Dermis blood vessel endothelial cell (primary cell): ENCODE results near the gene CISD2. TPM values are rescaled to one million over a fixed set of nuclear protein-coding genes. Genes with fewer than 3 reads are reported as not detected.
"Not testable (repeated sequence)": the region's sequence is repeated elsewhere in the genome, so short reads cannot be mapped to it uniquely, and the experiment has no call there.

Source experiments
- DNase-seq: peaks from one replicate; pipeline ENCODE4 v3.0.0; 2010
- total RNA-seq: library from RNA; depleted of rRNA; stranded (reverse); fragments of >200 nt; gene quantifications from 2 replicates; pipeline ENCODE4 v1.2.3, GENCODE V29; 2014

CISD2 gene
- 22.2 and 23.0 TPM in 2 replicates for total RNA-seq

- DNase-seq: peak; percentile 94
These were observed at the start of gene CISD2 for GRCh38 chr4:102868781-102869568. CISD2 (plus strand) TSS chr4:102868992; CDS start chr4:102869085, 93 bp downstream.

DNA sequence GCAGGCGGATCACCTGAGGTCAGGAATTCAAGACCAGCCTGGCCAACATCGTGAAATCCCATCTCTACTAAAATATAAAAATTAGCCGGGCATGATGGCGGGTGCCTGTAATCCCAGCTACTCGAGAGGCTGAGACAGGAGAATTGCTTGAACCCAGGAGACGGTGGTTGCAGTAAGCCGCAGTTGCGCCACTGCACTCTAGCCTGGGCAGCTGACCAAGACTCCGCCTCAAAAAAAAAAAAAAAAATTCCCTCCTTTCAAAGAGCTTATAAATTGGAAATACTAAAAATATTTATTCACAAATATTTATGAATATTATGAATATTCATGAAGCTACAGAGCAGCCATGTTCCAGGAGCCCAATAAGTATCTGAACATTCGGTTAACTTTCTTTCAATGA lies 49.7 kb upstream of the CISD2 start:
- DNase-seq: not testable (repeated sequence)

- peak; percentile 59 for DNase-seq
These were observed 49.0 kb upstream of the CISD2 start for GRCh38 chr4:102819588-102820365.

DNA sequence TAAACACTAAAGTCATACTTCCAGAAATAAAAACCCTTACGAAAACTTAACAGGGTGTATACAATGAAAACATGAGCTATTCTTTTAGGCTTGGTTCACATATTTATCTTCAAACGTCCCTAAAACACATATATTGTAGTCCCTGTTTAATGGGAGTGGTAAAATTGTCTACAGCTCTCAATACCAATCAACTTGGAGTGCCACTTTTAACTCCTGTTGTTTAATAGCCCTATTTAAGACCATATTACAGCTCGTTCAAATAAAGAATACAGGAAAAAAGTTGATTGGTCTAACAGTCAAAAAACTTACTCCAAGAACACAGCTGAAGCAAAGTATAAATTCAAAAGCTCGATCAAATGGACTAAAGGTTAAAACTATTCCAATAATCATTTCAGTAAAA lies 45.3 kb upstream of the CISD2 start:
- DNase-seq: no peak

DNA sequence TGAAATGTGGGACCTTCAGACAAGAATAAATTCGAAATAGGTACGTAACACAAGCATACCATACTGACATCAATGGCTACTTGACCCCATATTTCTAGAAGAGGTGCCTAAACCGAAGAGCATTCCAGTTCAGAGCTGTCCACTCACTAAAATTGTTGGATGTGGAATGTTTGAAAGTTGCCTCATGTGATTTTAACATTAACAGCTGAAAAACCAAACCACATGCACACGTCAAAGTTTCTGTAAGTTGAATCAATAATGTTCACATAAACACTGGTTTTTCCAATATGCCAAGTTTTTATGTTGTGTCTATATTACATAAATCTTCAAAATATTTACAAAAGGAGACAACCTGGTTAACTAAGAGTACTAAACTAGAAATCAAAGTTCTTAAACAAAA lies 44.9 kb upstream of the CISD2 start:
- DNase-seq: no peak

DNA sequence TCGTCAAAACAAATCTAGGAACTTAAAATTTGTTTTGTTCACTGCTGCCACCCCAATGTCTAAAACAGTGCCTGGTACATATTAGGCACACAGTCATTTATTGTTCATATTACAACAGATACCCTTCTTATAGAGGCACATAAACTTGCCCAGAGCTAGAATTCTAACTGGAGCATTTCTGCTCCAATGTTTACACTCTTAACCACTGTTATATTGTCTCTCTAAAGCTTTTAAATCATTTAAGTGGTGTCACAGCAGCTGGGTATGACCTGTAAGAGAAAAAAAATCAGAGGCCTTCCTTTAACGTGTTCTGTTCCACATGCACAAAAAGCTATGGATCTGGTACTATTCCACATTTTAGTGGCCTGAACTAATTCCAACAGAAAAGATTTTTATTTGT lies 44.4 kb upstream of the CISD2 start:
- no peak for DNase-seq

GRCh38 chr4:102825261-102826091 lies 43.3 kb upstream of the CISD2 start:
- peak; percentile 72 for DNase-seq

DNA sequence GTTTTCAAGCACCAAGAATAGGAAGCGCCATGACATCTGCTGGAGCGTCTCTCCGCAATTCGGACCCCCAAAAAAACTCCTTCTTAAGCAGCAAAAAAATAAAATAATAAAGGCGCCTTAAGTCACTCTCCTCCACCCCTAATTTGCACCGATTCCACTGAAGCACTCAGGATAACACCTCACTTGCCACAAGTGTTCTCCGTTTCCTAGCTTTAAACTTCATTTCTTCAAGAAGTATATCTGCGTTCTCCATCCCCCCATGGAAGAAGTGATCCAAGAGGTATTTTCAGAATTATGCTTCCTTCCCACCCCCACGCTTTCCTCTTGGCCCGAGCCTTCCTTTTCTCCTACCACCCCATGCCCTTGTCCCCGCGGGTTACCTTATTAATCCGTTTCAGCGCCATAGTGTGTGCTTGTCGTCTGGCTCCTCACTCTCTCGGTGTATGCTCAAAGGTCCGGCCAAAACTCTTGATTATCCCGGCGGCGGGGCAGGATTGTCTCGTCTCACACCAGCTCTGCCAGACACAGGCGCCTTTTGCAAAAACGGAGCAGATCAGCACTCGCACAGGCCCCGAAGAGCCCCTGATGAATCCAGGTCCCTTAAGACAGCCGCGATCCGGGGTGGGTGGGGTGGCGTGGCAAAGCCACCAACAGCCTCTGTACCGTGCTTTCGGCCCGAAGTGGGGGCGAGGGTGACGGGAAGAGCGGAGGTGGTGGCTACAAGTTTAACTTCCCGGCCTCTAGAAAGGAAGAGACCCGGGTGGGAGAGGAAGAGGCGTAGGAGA lies 42.5 kb upstream of the CISD2 start:
- DNase-seq: peak; percentile 20

GRCh38 chr4:102826890-102827673 lies 41.7 kb upstream of the CISD2 start, which contains the start of gene UBE2D3:
UBE2D3 (minus strand) TSS chr4:102827551; CDS start chr4:102826508, 1,043 bp downstream.
- DNase-seq: peak; percentile 97

- peak; percentile 100 for DNase-seq
These were observed 40.9 kb upstream of the CISD2 start for GRCh38 chr4:102827674-102828496.

DNA sequence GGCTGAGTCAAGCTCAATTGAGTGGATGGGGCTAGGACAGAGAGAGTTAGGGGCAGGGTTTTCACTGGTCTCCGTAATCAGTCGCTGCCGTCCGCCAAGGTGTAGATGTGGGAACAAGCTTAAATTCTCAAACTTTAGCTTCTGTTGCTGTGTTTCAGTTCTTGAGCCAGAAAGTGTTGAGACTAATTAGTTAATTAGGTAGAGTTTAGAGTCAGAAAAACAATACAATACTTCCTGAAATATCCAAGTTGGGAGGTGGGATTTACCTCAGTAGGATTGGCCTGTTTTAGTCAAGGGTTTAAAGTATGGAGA lies 40.3 kb upstream of the CISD2 start:
- DNase-seq: no peak

DNA sequence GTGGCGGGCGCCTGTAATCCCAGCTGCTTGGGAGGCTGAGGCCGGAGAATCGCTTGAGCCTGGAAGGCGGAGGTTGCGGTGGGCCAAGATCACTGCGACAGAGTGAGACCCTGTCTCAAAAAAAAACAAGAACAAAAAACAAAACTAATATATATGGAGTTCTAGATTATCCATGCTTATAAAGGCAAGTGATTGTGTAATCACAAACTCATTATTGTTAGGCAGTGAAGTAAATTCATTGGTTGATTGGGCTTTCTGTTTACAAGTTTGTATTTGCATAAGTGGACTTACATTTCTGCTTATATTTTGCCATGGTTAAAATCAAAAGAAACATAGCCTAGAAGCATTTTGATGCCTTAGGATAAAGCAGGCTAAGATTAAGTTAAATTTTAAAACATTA lies 39.0 kb upstream of the CISD2 start:
- no peak for DNase-seq

DNA sequence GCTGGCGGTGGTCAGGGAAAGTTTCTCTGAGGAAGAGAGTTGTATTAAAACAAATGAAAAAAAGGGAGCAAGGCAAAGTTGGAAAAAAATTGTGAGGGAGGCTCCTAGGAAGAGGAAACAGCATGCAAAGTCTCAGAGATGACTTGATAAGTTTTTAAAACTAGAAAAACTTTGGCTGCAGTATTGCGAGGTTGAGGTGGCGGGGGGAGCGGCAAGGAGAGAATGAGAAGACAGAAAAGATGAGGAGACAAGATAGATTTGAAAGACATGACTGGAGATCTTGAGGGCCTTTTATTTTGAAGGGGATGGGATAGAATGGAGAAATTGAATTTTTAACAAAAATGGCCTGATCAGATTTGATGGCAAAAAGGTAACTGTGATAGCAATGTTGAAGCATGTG lies 36.7 kb upstream of the CISD2 start:
- no peak for DNase-seq

DNA sequence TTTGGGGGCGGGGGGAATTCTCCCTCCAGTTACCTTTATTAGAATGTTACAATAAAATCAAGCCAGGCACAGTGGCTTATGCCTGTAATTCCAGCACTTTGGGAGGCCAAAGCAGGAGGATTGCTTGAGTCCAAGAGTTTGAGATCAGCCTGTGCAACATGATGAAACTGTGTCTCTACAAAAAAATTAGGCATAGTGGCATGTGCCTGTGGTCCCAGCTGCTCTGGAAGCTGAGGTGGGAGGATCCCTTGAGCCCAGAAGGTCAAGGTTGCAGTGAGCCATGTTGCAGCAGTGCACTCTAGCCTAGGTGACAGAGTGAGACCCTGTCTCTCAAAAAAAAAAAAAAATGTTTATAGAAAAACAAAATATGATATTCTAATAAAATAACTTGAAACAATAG lies 36.1 kb upstream of the CISD2 start:
- DNase-seq: no peak

GRCh38 chr4:102836596-102836995 lies 32.2 kb upstream of the CISD2 start:
- DNase-seq: no peak

DNA sequence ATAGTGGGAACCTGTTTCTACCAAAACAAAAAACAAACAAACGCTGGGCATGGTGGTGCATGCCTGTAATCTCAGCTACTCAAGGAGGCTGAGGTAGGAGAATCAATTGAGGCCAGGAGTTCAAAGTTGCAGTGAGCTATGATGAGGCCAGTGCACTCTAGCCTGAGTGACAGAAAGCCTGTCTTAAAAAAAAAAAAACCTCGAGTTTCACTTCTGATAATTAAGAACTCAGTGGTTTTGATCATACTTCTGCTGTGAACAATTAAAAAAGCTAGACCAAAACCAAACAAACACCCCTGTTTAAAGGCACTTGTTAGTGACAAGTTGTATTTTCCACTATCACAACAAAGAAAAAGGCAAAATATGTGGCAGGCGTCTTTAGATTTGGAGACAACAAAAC lies 26.4 kb upstream of the CISD2 start:
- no peak for DNase-seq

- no peak for DNase-seq
These were observed 25.5 kb upstream of the CISD2 start for GRCh38 chr4:102843273-102843672.

- no peak for DNase-seq
These were observed 24.9 kb upstream of the CISD2 start for GRCh38 chr4:102843938-102844337.

- DNase-seq: no peak
These were observed 21.1 kb upstream of the CISD2 start for GRCh38 chr4:102847687-102848086.

- no peak for DNase-seq
These were observed 19.1 kb upstream of the CISD2 start for GRCh38 chr4:102849579-102850104.
